DOHH2 (cell line): Measurements from ENCODE around the gene BSND.

Experiments used
- EZH2phosphoT487 ChIP-seq: fragments of 200-600 bp; sonication (generic); IDR thresholded peaks from 2 replicates; pipeline ENCODE4 v1.6.1; 2017; ENCODE audit warnings: borderline replicate concordance, mild to moderate bottlenecking, antibody characterized with exemption, low read length, moderate library complexity, mixed read lengths
- TF ChIP-seq, protein P1 (sequence below): fragments of 200-600 bp; sonication (generic); IDR thresholded peaks from one replicate; pipeline ENCODE4 v1.5.1; 2014; ENCODE audit warnings: antibody characterized with exemption, mild to moderate bottlenecking, low read depth, low read length; ENCODE audit not compliant: poor library complexity, severe bottlenecking

GRCh38 chr1:54965624-54966340 is 33.0 kb upstream of the BSND start:
- TF ChIP-seq, protein P1, sequence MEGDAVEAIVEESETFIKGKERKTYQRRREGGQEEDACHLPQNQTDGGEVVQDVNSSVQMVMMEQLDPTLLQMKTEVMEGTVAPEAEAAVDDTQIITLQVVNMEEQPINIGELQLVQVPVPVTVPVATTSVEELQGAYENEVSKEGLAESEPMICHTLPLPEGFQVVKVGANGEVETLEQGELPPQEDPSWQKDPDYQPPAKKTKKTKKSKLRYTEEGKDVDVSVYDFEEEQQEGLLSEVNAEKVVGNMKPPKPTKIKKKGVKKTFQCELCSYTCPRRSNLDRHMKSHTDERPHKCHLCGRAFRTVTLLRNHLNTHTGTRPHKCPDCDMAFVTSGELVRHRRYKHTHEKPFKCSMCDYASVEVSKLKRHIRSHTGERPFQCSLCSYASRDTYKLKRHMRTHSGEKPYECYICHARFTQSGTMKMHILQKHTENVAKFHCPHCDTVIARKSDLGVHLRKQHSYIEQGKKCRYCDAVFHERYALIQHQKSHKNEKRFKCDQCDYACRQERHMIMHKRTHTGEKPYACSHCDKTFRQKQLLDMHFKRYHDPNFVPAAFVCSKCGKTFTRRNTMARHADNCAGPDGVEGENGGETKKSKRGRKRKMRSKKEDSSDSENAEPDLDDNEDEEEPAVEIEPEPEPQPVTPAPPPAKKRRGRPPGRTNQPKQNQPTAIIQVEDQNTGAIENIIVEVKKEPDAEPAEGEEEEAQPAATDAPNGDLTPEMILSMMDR, result no peak
- TF ChIP-seq EZH2phosphoT487, result no peak
